Gastrocnemius medialis (tissue), 4 donors: Measurements from ENCODE around the gene ZBTB4. TPM values are rescaled to one million over a fixed set of nuclear protein-coding genes. Genes with fewer than 3 reads are reported as not detected.
A peak's percentile ranks its signal among the peaks of the same experiment; 100 is the strongest.

Experiments
- ATAC-seq, 2 donors: fragments of 150-250 bp; one replicate each; pipeline ENCODE4 v1.9.1; 2016
- DNase-seq, 2 donors: peaks; one replicate each; pipeline ENCODE4 v3.0.0-alpha.2; 2019
- H3K27ac ChIP-seq, 4 donors: fragments of 200-600 bp; sonication (generic); 1 replicate in 1 of 4; 2 replicates in 3 of 4; pipeline ENCODE4 v1.5.1; 2016 to 2018; ENCODE audit warnings: mild to moderate bottlenecking in 2 of 4, moderate library complexity in 1 of 4
- H3K27me3 ChIP-seq, 3 donors: fragments of 200-600 bp; sonication (generic) in 2 of 3; 1 replicate in 1 of 3; 2 replicates in 2 of 3; pipeline versions ENCODE4 v1.5.1 to v1.6.0; 2016 to 2019; ENCODE audit warnings: mild to moderate bottlenecking in 1 of 3, moderate library complexity in 1 of 3
- H3K36me3 ChIP-seq, 2 donors: fragments of 200-600 bp; sonication (generic) in 1 of 2; one replicate each; pipeline ENCODE4 v1.5.1; 2017 to 2018
- H3K4me1 ChIP-seq, 2 donors: fragments of 200-600 bp; sonication (generic) in 1 of 2; one replicate each; pipeline ENCODE4 v1.5.1; 2016 to 2017; ENCODE audit warnings: mild to moderate bottlenecking in 2 of 2
- H3K4me3 ChIP-seq, 4 donors: fragments of 200-600 bp; sonication (generic) in 3 of 4; 1 replicate in 1 of 4; 2 replicates in 3 of 4; pipeline ENCODE4 v1.5.1; 2016 to 2019; ENCODE audit warnings: mild to moderate bottlenecking in 2 of 4
- H3K9me3 ChIP-seq, 3 donors: fragments of 200-600 bp; sonication (generic) in 2 of 3; 1 replicate in 1 of 3; 2 replicates in 2 of 3; pipeline ENCODE4 v1.5.1; 2016 to 2019
- POLR2A ChIP-seq, 2 donors: fragments of 450-650 bp; IDR thresholded peaks; one replicate each; pipeline ENCODE4 v1.6.1; 2017; ENCODE audit warnings: antibody characterized with exemption in 2 of 2, mild to moderate bottlenecking in 2 of 2, moderate library complexity in 2 of 2
- in situ Hi-C, 4 donors: fragments of 200-750 bp; cut with MboI; loops; one replicate each; pipeline versions ENCODE4 v1.15.0 to v1.8.0; 2017; ENCODE audit warnings: low sequenced_read_pairs in 4 of 4
- intact Hi-C: fragments of 100-400 bp; cut with DNase I; formaldehyde crosslinking; loops from one replicate; pipeline ENCODE4 v1.15.1; 2023; ENCODE audit warnings: low total_unique reads
- total RNA-seq, 4 donors: library from RNA; depleted of rRNA; stranded (reverse); fragments of >200 nt; gene quantifications; one replicate each; pipeline versions ENCODE4 v1.1.0 to v1.2.3, GENCODE V29; 2016
- TF ChIP-seq, protein P1 (sequence below), 5 experiments: fragments of 450-650 bp in 3 of 5; fragments of 200-600 bp in 2 of 5; sonication (generic) in 2 of 5; IDR thresholded peaks in 4 of 5; conservative IDR thresholded peaks in 1 of 5; 1 replicate in 4 of 5; 2 replicates in 1 of 5; pipeline ENCODE4 v1.5.1; 2016 to 2019; ENCODE audit warnings: antibody characterized with exemption in 5 of 5, mild to moderate bottlenecking in 3 of 5, moderate library complexity in 3 of 5

The ZBTB4 gene
- total RNA-seq, 4 donors from 2014 or later: 24.2 to 43.1 (median 31.2) TPM

DNA sequence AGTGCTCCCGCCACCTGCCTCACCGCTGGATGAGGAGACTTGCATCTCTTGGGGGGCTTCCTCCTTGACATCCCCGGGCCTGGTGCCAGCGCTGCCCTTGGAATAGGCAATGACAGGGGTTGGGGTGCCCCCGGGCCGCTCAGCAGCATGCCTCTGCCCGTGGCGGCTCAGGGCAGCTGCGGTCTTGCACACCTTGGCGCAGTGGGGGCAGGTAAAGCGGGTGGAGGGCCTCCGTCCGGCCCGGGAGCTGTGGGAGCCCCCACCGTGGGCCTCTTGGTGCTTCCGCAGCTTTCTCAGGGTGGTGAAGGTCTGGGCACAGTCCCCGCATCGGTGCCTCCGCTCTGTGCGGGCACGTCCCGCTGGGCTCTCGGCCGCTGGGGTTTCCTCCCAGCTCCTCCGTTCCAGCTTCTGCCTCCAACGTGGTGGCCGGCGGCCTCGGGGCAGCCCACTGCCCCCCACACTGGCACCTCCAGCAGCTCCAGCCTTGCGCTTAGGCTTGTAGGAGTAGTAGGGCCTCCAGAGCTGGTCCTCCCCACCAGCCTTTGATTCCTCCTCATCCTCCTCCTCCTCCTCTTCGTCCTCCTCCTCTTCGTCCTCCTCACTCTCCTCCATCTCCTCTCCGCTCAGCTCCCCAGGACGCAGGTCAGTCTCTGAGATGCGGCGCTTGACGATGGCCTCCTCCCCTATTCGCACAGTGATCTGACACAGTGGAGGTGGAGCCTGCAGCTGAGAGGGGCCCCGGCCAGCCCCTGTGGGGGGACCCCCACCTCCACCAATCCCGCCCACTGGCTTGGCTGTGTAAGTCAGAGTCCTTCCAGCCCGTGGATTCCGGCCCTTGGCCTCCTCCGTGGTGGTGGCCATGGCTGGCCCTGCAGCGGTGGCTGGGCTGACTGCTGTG is 16.7 kb downstream of the ZBTB4 start:
- Histone ChIP-seq H3K36me3 (peaks cover 0 to 38% of the 10 kb centered on the region in 2 donors), H3K4me3 (no peak overlapping the region), H3K9me3 (no peaks in the 10 kb centered on the region), H3K27ac (peak overlapping the region in 1 of 4 donors; percentile 11), H3K4me1 (peaks cover 19 to 22% of the 10 kb centered on the region in 2 donors), H3K27me3 (no peaks in the 10 kb centered on the region)
- DNase-seq (no peak), ATAC-seq (no peak)
- no peak for TF ChIP-seq POLR2A (IDR thresholded peaks at IDR 0.05)
- TF ChIP-seq, protein P1, sequence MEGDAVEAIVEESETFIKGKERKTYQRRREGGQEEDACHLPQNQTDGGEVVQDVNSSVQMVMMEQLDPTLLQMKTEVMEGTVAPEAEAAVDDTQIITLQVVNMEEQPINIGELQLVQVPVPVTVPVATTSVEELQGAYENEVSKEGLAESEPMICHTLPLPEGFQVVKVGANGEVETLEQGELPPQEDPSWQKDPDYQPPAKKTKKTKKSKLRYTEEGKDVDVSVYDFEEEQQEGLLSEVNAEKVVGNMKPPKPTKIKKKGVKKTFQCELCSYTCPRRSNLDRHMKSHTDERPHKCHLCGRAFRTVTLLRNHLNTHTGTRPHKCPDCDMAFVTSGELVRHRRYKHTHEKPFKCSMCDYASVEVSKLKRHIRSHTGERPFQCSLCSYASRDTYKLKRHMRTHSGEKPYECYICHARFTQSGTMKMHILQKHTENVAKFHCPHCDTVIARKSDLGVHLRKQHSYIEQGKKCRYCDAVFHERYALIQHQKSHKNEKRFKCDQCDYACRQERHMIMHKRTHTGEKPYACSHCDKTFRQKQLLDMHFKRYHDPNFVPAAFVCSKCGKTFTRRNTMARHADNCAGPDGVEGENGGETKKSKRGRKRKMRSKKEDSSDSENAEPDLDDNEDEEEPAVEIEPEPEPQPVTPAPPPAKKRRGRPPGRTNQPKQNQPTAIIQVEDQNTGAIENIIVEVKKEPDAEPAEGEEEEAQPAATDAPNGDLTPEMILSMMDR (IDR thresholded peaks at IDR 0.05 in 4 of 5, conservative IDR thresholded peaks at IDR 0.05 in 1 of 5): no peak
- intact Hi-C loops (no loop called here), in situ Hi-C loops (no loop called here)

DNA sequence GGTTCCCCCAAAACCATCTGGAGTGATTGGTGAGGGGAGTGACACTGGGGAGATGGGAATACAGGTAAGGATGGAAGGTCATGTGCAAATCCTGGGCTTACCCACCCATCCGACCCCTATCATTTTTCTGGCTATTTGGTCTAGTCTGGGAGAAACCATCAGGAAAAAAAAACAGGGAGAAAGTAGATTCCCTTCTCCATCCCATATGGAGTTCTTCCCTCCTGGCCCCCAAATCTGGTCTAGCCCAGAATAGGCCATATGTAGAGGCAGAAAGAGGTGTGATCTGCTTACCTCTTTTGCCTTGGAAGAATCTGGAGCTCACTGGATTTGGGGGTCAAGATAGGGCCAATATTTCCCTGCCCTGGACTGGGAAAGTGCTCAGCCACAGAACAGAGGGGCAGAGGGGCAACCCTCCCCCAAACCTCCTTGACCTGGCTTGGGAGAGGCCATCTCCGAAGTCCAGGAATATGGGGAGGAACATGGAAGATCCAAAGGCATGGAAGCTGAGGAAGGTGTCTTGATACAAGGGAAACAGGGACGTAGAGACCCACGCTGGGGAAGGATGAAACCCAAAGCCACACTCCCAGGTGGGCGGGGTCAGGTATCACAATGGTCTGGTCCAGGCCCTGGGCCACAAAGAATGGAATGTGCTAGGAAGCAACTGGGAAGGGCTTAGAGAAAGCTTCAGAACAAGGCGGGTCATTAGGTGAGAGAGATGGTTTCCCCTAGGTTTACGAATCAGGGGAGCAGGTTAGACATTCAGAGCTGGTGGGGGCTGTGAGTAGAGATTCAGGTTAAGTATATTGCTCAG is 18.4 kb downstream of the ZBTB4 start:
- in situ Hi-C loops: no loop called here

DNA sequence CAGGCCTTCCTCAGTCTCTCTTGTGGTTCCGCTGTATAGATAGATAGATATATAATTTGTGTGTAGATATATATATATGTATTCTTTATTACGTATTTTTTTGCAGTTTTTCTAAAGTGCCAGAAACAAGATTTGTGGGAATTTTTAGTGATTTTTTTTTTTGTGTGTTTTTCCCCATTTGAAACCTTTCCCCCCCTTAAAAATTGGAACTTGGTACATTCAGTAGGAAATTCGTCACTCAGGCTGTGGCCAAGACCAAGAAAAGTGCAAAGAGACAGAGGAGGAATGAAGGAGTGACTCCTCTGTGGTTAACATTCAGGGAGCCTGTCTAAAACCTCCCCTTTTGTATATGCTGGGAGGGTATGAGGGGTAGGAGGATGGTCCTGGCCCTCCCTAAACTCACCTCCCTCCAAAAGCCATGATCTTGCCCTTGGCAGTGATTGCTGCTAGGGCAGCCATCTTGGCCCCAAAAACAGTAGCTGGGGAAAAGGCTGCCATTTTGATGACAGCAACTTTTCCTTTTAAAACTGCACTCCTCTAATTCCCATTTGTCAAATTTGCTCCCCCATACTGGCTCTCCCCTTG is 19.4 kb downstream of the ZBTB4 start:
- peak overlapping the region in 3 of 4 donors; percentile 5 to 45 (median 40) for H3K27ac ChIP-seq
- in situ Hi-C loops (no loop called here), intact Hi-C loops (no loop called here)
- no peak overlapping the region for H3K4me3 ChIP-seq
- no peak for TF ChIP-seq POLR2A (IDR thresholded peaks at IDR 0.05)
- TF ChIP-seq, protein P1 (IDR thresholded peaks at IDR 0.05 in 4 of 5, conservative IDR thresholded peaks at IDR 0.05 in 1 of 5): no peak
- no peaks in the 10 kb centered on the region for H3K9me3 ChIP-seq
- peaks cover 9% of the 10 kb centered on the region in 2 donors for H3K4me1 ChIP-seq
- DNase-seq: no peak
- no peaks in the 10 kb centered on the region for H3K27me3 ChIP-seq
- H3K36me3 ChIP-seq: peaks cover 0 to 44% of the 10 kb centered on the region in 2 donors
- no peak for ATAC-seq

More for the DNA sequence above, 18.4 kb downstream of the ZBTB4 start:
- H3K36me3 ChIP-seq: peaks cover 0 to 50% of the 10 kb centered on the region in 2 donors
- H3K27me3 ChIP-seq: no peaks in the 10 kb centered on the region
- H3K9me3 ChIP-seq: no peaks in the 10 kb centered on the region
- intact Hi-C loops: no loop called here
- peaks cover 8 to 12% of the 10 kb centered on the region in 2 donors for H3K4me1 ChIP-seq
- H3K4me3 ChIP-seq: no peak overlapping the region
- H3K27ac ChIP-seq: peak overlapping the region in 2 of 4 donors; percentile 31 to 45
- TF ChIP-seq POLR2A (IDR thresholded peaks at IDR 0.05): no peak
- TF ChIP-seq, protein P1 (IDR thresholded peaks at IDR 0.05 in 4 of 5, conservative IDR thresholded peaks at IDR 0.05 in 1 of 5): no peak
- peak in 1 of 2 donors; percentile 62 for ATAC-seq
- peak in 1 of 2 donors; percentile 41 for DNase-seq

DNA sequence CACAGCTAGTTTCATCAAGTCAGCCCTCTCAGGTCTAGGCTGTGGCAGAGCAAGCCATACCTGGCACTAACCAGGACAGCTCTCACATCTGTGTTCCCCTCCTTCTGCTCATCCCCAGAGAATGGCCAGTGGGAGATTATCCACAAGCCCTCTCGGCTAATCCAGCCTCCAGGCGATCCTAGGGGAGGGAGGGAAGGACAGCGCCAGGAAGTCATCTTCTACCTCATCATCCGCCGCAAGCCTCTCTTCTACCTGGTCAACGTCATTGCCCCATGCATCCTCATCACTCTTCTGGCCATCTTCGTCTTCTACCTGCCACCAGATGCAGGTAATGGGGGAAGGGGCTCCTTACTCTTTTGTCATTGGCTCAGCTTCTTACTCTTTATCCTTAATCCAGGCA is 31.0 kb downstream of the ZBTB4 start:
- Histone ChIP-seq H3K36me3 (peaks cover 0 to 41% of the 10 kb centered on the region in 2 donors), H3K27me3 (no peaks in the 10 kb centered on the region), H3K4me3 (no peak overlapping the region), H3K4me1 (peaks cover 12 to 27% of the 10 kb centered on the region in 2 donors), H3K27ac (peak overlapping the region in 1 of 4 donors; percentile 14), H3K9me3 (no peaks in the 10 kb centered on the region)
- no peak for DNase-seq
- in situ Hi-C loops (loop anchor here in 1 of 4 donors (25.0 kb wide), 1 partner anchor 114 kb away; the partner anchor contains the start of genes SENP3 and TNFSF13), intact Hi-C loops (no loop called here)
- no peak for ATAC-seq
- TF ChIP-seq, protein P1 (IDR thresholded peaks at IDR 0.05 in 4 of 5, conservative IDR thresholded peaks at IDR 0.05 in 1 of 5): no peak
- TF ChIP-seq POLR2A (IDR thresholded peaks at IDR 0.05): no peak
